GM12892 (cell line): ENCODE results near the gene CAD.
A peak's percentile ranks its signal among the peaks of the same experiment; 100 is the strongest.

Experiments used
- DNase-seq: peaks from one replicate; pipeline ENCODE4 v3.0.0; 2011; ENCODE audit not compliant: insufficient read length
- FAIRE-seq: peaks from 2 replicates; lab custom pipeline; 2011; peaks lifted over from hg19 to GRCh38; lab: Jason Lieb, UNC
- POLR2A ChIP-seq: IDR thresholded peaks from 2 replicates; pipeline ENCODE4 v1.6.1; 2011; ENCODE audit warnings: low read depth, low read length, control low read depth
- POLR2AphosphoS5 ChIP-seq: IDR thresholded peaks from 2 replicates; pipeline ENCODE4 v1.6.1; 2011; ENCODE audit warnings: low read depth, low read length, control low read depth
- TAF1 ChIP-seq: IDR thresholded peaks from 2 replicates; pipeline ENCODE4 v1.6.1; 2011; ENCODE audit warnings: low read depth, mild to moderate bottlenecking, control low read depth, low read length, borderline replicate concordance

Gene CAD

GRCh38 chr2:27202854-27203253 is 14.3 kb upstream of the CAD start:
- DNase-seq, result no peak
- no peak for FAIRE-seq
- TF ChIP-seq POLR2AphosphoS5 (no peak), POLR2A (no peak), TAF1 (no peak)

- TF ChIP-seq POLR2AphosphoS5 (no peak), TAF1 (no peak), POLR2A (no peak)
- DNase-seq (no peak), FAIRE-seq (no peak)
These were observed 13.4 kb upstream of the CAD start for GRCh38 chr2:27203741-27204140.

- DNase-seq, result no peak
- FAIRE-seq, result no peak
- no peak for TF ChIP-seq TAF1
These were observed 12.6 kb upstream of the CAD start for GRCh38 chr2:27204566-27204965.

- DNase-seq, result no peak
- no peak for FAIRE-seq
- no peak for TF ChIP-seq POLR2A
- no peak for TF ChIP-seq POLR2AphosphoS5
- no peak for TF ChIP-seq TAF1
These were observed 12.0 kb upstream of the CAD start for GRCh38 chr2:27205206-27205605.

GRCh38 chr2:27206346-27206745 is 10.8 kb upstream of the CAD start:
- DNase-seq, result no peak
- no peak for TF ChIP-seq POLR2A
- no peak for TF ChIP-seq POLR2AphosphoS5
- no peak for TF ChIP-seq TAF1
- no peak for FAIRE-seq

- FAIRE-seq, result no peak
These were observed 8.6 kb upstream of the CAD start for GRCh38 chr2:27208486-27209050.

GRCh38 chr2:27209621-27210401 is 7.4 kb upstream of the CAD start:
- no peak for FAIRE-seq
- no peak for DNase-seq
- no peak for TF ChIP-seq POLR2A
- no peak for TF ChIP-seq TAF1
- TF ChIP-seq POLR2AphosphoS5, result no peak

More at GRCh38 chr2:27208486-27209050, 8.6 kb upstream of the CAD start:
- no peak for DNase-seq
- TF ChIP-seq POLR2AphosphoS5, result no peak
- TF ChIP-seq TAF1, result no peak
- TF ChIP-seq POLR2A, result no peak

- no peak for DNase-seq
- peak; percentile 21 for FAIRE-seq
- TF ChIP-seq POLR2A (no peak), TAF1 (no peak), POLR2AphosphoS5 (no peak)
These were observed 5.8 kb upstream of the CAD start for GRCh38 chr2:27211241-27211942.

GRCh38 chr2:27211943-27212625 is 5.1 kb upstream of the CAD start, which contains the start of the genes ATRAID and SLC5A6:
TSS of gene ATRAID (plus strand) at chr2:27212041. CDS start at chr2:27212369, 328 bp downstream.
TSS of gene SLC5A6 (minus strand) at chr2:27212268. CDS start at chr2:27207650, 4,618 bp downstream.
- DNase-seq, result peak; percentile 96
- TF ChIP-seq POLR2AphosphoS5, result peak; percentile 92
- peak; percentile 96 for TF ChIP-seq POLR2A
- TF ChIP-seq TAF1, result peak; percentile 94
- peak; percentile 96 for FAIRE-seq

- FAIRE-seq (no peak), DNase-seq (no peak)
- no peak for TF ChIP-seq TAF1
- TF ChIP-seq POLR2A, result no peak
- TF ChIP-seq POLR2AphosphoS5, result no peak
These were observed 4.3 kb upstream of the CAD start for GRCh38 chr2:27212626-27213471.
